Mesendoderm (in vitro differentiated cells): ENCODE measurements around the gene SH3RF1.

Experiments used
- DNase-seq: peaks from one replicate; pipeline ENCODE4 v3.0.0; 2013
- H2AK5ac ChIP-seq: 2 replicates; pipeline ENCODE4 v1.6.1; 2013; ENCODE audit warnings: low read length, inconsistent platforms
- H2BK120ac ChIP-seq: 2 replicates; pipeline ENCODE4 v1.6.1; 2013; ENCODE audit warnings: low read depth, mild to moderate bottlenecking, low read length, moderate library complexity, mixed read lengths
- H2BK15ac ChIP-seq: replicated peaks from 2 replicates; pipeline ENCODE4 v1.6.1; 2013; ENCODE audit warnings: low read depth, mild to moderate bottlenecking, moderate library complexity
- H2BK5ac ChIP-seq: 2 replicates; pipeline ENCODE4 v1.6.1; 2013; ENCODE audit warnings: low read length, inconsistent platforms
- H3K18ac ChIP-seq: 2 replicates; pipeline ENCODE4 v1.6.1; 2013; ENCODE audit warnings: mild to moderate bottlenecking, low read length, mixed read lengths
- H3K23ac ChIP-seq: one replicate; pipeline ENCODE4 v1.6.1; 2013; ENCODE audit warnings: low read length
- H3K27ac ChIP-seq: 2 replicates; pipeline ENCODE4 v1.5.1; 2013; ENCODE audit warnings: low read depth, mild to moderate bottlenecking, inconsistent platforms, low read length, moderate library complexity
- H3K27me3 ChIP-seq: 2 replicates; pipeline ENCODE4 v1.6.1; 2013; ENCODE audit warnings: low read length, control low read depth, mild to moderate bottlenecking, inconsistent platforms; ENCODE audit not compliant: insufficient read depth, poor library complexity
- H3K36me3 ChIP-seq: 2 replicates; pipeline ENCODE4 v1.6.1; 2013; ENCODE audit warnings: low read length, inconsistent platforms; ENCODE audit not compliant: control insufficient read depth, insufficient read depth
- H3K4ac ChIP-seq: one replicate; pipeline ENCODE4 v1.6.1; 2013; ENCODE audit warnings: low read depth, mild to moderate bottlenecking, low read length, moderate library complexity
- H3K4me1 ChIP-seq: 2 replicates; pipeline ENCODE4 v1.6.1; 2013; ENCODE audit warnings: low read depth, low read length, inconsistent platforms; ENCODE audit not compliant: control insufficient read depth
- H3K4me2 ChIP-seq: 2 replicates; pipeline ENCODE4 v1.6.1; 2013; ENCODE audit warnings: low read length
- H3K4me3 ChIP-seq: 2 replicates; pipeline ENCODE4 v1.5.1; 2013; ENCODE audit warnings: mild to moderate bottlenecking, low read length
- H3K56ac ChIP-seq: one replicate; pipeline ENCODE4 v1.6.1; 2013; ENCODE audit warnings: low read length
- H3K79me1 ChIP-seq: 2 replicates; pipeline ENCODE4 v1.6.1; 2013; ENCODE audit warnings: low read length, inconsistent platforms
- H3K79me2 ChIP-seq: 2 replicates; pipeline ENCODE4 v1.6.1; 2013; ENCODE audit warnings: mild to moderate bottlenecking, low read length; ENCODE audit not compliant: control insufficient read depth, insufficient read depth
- H3K9ac ChIP-seq: 2 replicates; pipeline ENCODE4 v1.6.1; 2013; ENCODE audit warnings: low read length, inconsistent platforms
- H4K5ac ChIP-seq: one replicate; pipeline ENCODE4 v1.6.1; 2013; ENCODE audit warnings: low read length
- H4K8ac ChIP-seq: one replicate; pipeline ENCODE4 v1.6.1; 2013; ENCODE audit warnings: low read depth, mild to moderate bottlenecking, control low read depth, low read length, moderate library complexity
- WGBS: extraction: QIAGEN DNeasy Blood & Tissue Kit; methylation state at CpG from one replicate; pipeline ENCODE4 v1.1.7; 2013; ENCODE audit warnings: low lambda C conversion rate, missing lambda C conversion rate; ENCODE audit not compliant: insufficient coverage; ENCODE audit errors: extremely low coverage; 5-methylcytosine and 5-hydroxymethylcytosine counted together

SH3RF1 gene

GRCh38 chr4:169252339-169253112, 18.2 kb downstream of the SH3RF1 start:
- Histone ChIP-seq H3K4me2 (peak overlapping the region; percentile 14), H3K79me2 (peaks cover 39% of the 10 kb centered on the region), H4K5ac (no peak overlapping the region), H2BK5ac (peak overlapping the region; percentile 33), H2BK15ac (no peak overlapping the region), H2BK120ac (no peak overlapping the region), H3K27me3 (no peaks in the 10 kb centered on the region), H3K4me3 (no peak overlapping the region), H3K18ac (no peak overlapping the region), H2AK5ac (no peak overlapping the region), H3K27ac (no peak overlapping the region), H3K79me1 (peaks cover 2% of the 10 kb centered on the region), H4K8ac (no peak overlapping the region), H3K9ac (no peak overlapping the region), H3K4ac (no peak overlapping the region), H3K23ac (no peak overlapping the region), H3K4me1 (peaks cover 25% of the 10 kb centered on the region), H3K36me3 (no peaks in the 10 kb centered on the region), H3K56ac (peak overlapping the region; percentile 29)
- DNase-seq, result peak; percentile 70
- WGBS, result no CpG with 5 or more reads among the region's 4 CpGs

- no peaks in the 10 kb centered on the region for H3K36me3 ChIP-seq
- H3K4me1 ChIP-seq, result peaks cover 23% of the 10 kb centered on the region
- peak; percentile 92 for DNase-seq
- H3K79me1 ChIP-seq, result peaks cover 5% of the 10 kb centered on the region
- peaks cover 40% of the 10 kb centered on the region for H3K79me2 ChIP-seq
- no peak overlapping the region for H3K4me3 ChIP-seq
- peak overlapping the region; percentile 19 for H3K9ac ChIP-seq
- peak overlapping the region; percentile 30 for H3K18ac ChIP-seq
- H3K27me3 ChIP-seq, result no peaks in the 10 kb centered on the region
- H2BK15ac ChIP-seq, result no peak overlapping the region
- peak overlapping the region; percentile 97 for H2BK120ac ChIP-seq
- H3K4me2 ChIP-seq, result peak overlapping the region; percentile 14
- H3K56ac ChIP-seq, result peak overlapping the region; percentile 66
- no CpG with 5 or more reads among the region's 13 CpGs for WGBS
- H3K4ac ChIP-seq, result peak overlapping the region; percentile 70
- H3K27ac ChIP-seq, result peak overlapping the region; percentile 26
- H4K5ac ChIP-seq, result no peak overlapping the region
- peak overlapping the region; percentile 64 for H2AK5ac ChIP-seq
- H2BK5ac ChIP-seq, result peak overlapping the region; percentile 77
- no peak overlapping the region for H3K23ac ChIP-seq
- no peak overlapping the region for H4K8ac ChIP-seq
Measured at GRCh38 chr4:169251291-169252235, 19.2 kb downstream of the SH3RF1 start.

GRCh38 chr4:169250796-169251195, 20.0 kb downstream of the SH3RF1 start:
- peaks cover 23% of the 10 kb centered on the region for H3K4me1 ChIP-seq

GRCh38 chr4:169249999-169250398, 20.8 kb downstream of the SH3RF1 start:
- H4K5ac ChIP-seq, result no peak overlapping the region
- H3K23ac ChIP-seq, result no peak overlapping the region
- no peak overlapping the region for H2BK15ac ChIP-seq
- H3K79me1 ChIP-seq, result peaks cover 5% of the 10 kb centered on the region
- no peak overlapping the region for H3K18ac ChIP-seq
- H3K79me2 ChIP-seq, result peaks cover 39% of the 10 kb centered on the region
- H3K36me3 ChIP-seq, result no peaks in the 10 kb centered on the region
- no peak overlapping the region for H3K4me2 ChIP-seq
- H3K27me3 ChIP-seq, result no peaks in the 10 kb centered on the region
- no peak overlapping the region for H3K9ac ChIP-seq
- no peak overlapping the region for H2BK120ac ChIP-seq
- H3K4me3 ChIP-seq, result no peak overlapping the region
- H2BK5ac ChIP-seq, result no peak overlapping the region
- H3K4me1 ChIP-seq, result peaks cover 23% of the 10 kb centered on the region
- WGBS, result no CpG with 5 or more reads among the region's 2 CpGs
- no peak overlapping the region for H3K4ac ChIP-seq
- H2AK5ac ChIP-seq, result no peak overlapping the region
- DNase-seq, result no peak
- H3K56ac ChIP-seq, result no peak overlapping the region
- H3K27ac ChIP-seq, result no peak overlapping the region
- no peak overlapping the region for H4K8ac ChIP-seq

More at GRCh38 chr4:169250796-169251195, 20.0 kb downstream of the SH3RF1 start:
- H3K4me3 ChIP-seq, result no peak overlapping the region
- H3K4ac ChIP-seq, result no peak overlapping the region
- H3K23ac ChIP-seq, result no peak overlapping the region
- peaks cover 40% of the 10 kb centered on the region for H3K79me2 ChIP-seq
- DNase-seq, result no peak
- no peak overlapping the region for H2BK5ac ChIP-seq
- H2BK15ac ChIP-seq, result no peak overlapping the region
- peaks cover 5% of the 10 kb centered on the region for H3K79me1 ChIP-seq
- H3K36me3 ChIP-seq, result no peaks in the 10 kb centered on the region
- H2BK120ac ChIP-seq, result no peak overlapping the region
- H3K9ac ChIP-seq, result no peak overlapping the region
- no peak overlapping the region for H4K5ac ChIP-seq
- H3K27me3 ChIP-seq, result no peaks in the 10 kb centered on the region
- H3K27ac ChIP-seq, result no peak overlapping the region
- no peak overlapping the region for H2AK5ac ChIP-seq
- H3K18ac ChIP-seq, result no peak overlapping the region
- peak overlapping the region; percentile 56 for H3K56ac ChIP-seq
- WGBS, result no CpG with 5 or more reads among the region's 1 CpG
- H4K8ac ChIP-seq, result no peak overlapping the region
- no peak overlapping the region for H3K4me2 ChIP-seq

- Histone ChIP-seq H3K4me1 (peaks cover 21% of the 10 kb centered on the region), H3K4me2 (no peak overlapping the region), H4K5ac (no peak overlapping the region), H3K36me3 (no peaks in the 10 kb centered on the region), H3K79me2 (peaks cover 34% of the 10 kb centered on the region), H3K79me1 (peaks cover 5% of the 10 kb centered on the region), H4K8ac (no peak overlapping the region), H3K4ac (no peak overlapping the region), H3K4me3 (no peak overlapping the region), H3K9ac (no peak overlapping the region), H2BK5ac (no peak overlapping the region), H3K18ac (no peak overlapping the region), H3K23ac (no peak overlapping the region), H3K27ac (no peak overlapping the region), H3K27me3 (no peaks in the 10 kb centered on the region), H2AK5ac (no peak overlapping the region), H2BK120ac (no peak overlapping the region), H3K56ac (no peak overlapping the region), H2BK15ac (no peak overlapping the region)
- no peak for DNase-seq
- no CpG with 5 or more reads among the region's 6 CpGs for WGBS
Measured at GRCh38 chr4:169249214-169249973, 21.4 kb downstream of the SH3RF1 start.
